HEK293 (cell line): ENCODE results near the gene METTL25B.

ENCODE experiments used
- KLF8 ChIP-seq: fragments of 450-650 bp; formaldehyde crosslinking; IDR thresholded peaks from 2 replicates; pipeline ENCODE4 v1.5.1; 2016; ENCODE audit warnings: missing biosample characterization, missing genetic modification characterization
- OSR2 ChIP-seq: fragments of 450-650 bp; formaldehyde crosslinking; IDR thresholded peaks from 2 replicates; pipeline ENCODE4 v1.5.1; 2016; ENCODE audit warnings: missing biosample characterization, missing genetic modification characterization
- REPIN1 ChIP-seq: fragments of 450-650 bp; formaldehyde crosslinking; IDR thresholded peaks from 2 replicates; pipeline ENCODE4 v1.5.1; 2017; ENCODE audit warnings: missing biosample characterization, missing genetic modification characterization, low read depth
- ZBTB20 ChIP-seq: fragments of 450-650 bp; formaldehyde crosslinking; IDR thresholded peaks from 2 replicates; pipeline ENCODE4 v1.5.1; 2016; ENCODE audit warnings: missing biosample characterization, missing genetic modification characterization
- ZNF146 ChIP-seq: fragments of 450-650 bp; formaldehyde crosslinking; IDR thresholded peaks from 2 replicates; pipeline ENCODE4 v1.5.1; 2016; ENCODE audit warnings: missing biosample characterization, missing genetic modification characterization
- ZNF157 ChIP-seq: fragments of 450-650 bp; formaldehyde crosslinking; IDR thresholded peaks from 2 replicates; pipeline ENCODE4 v1.5.1; 2016; ENCODE audit warnings: missing biosample characterization, missing genetic modification characterization
- ZNF174 ChIP-seq: fragments of 450-650 bp; formaldehyde crosslinking; IDR thresholded peaks from 2 replicates; pipeline ENCODE4 v1.5.0; 2017; ENCODE audit warnings: missing biosample characterization, mild to moderate bottlenecking, missing genetic modification characterization
- ZNF175 ChIP-seq: fragments of 450-650 bp; formaldehyde crosslinking; IDR thresholded peaks from 2 replicates; pipeline ENCODE4 v1.5.1; 2016; ENCODE audit warnings: missing biosample characterization, missing genetic modification characterization
- ZNF211 ChIP-seq: fragments of 450-650 bp; formaldehyde crosslinking; IDR thresholded peaks from 2 replicates; pipeline ENCODE4 v1.5.1; 2016; ENCODE audit warnings: low read depth, missing biosample characterization, missing genetic modification characterization
- ZNF214 ChIP-seq: fragments of 450-650 bp; formaldehyde crosslinking; IDR thresholded peaks from 2 replicates; pipeline ENCODE4 v1.5.1; 2017; ENCODE audit warnings: missing biosample characterization, mild to moderate bottlenecking, missing genetic modification characterization, borderline replicate concordance
- ZNF416 ChIP-seq: fragments of 450-650 bp; formaldehyde crosslinking; IDR thresholded peaks from 2 replicates; pipeline ENCODE4 v1.5.1; 2016; ENCODE audit warnings: missing biosample characterization, missing genetic modification characterization
- ZNF501 ChIP-seq: fragments of 450-650 bp; formaldehyde crosslinking; IDR thresholded peaks from 2 replicates; pipeline ENCODE4 v1.5.1; 2016; ENCODE audit warnings: missing biosample characterization, missing genetic modification characterization
- ZNF549 ChIP-seq: fragments of 450-650 bp; IDR thresholded peaks from 2 replicates; pipeline ENCODE4 v1.5.1; 2018; ENCODE audit warnings: missing biosample characterization, missing genetic modification characterization, mild to moderate bottlenecking, inconsistent platforms, moderate library complexity
- ZNF555 ChIP-seq: fragments of 450-650 bp; formaldehyde crosslinking; conservative IDR thresholded peaks from 2 replicates; pipeline ENCODE4 v1.5.1; 2017; ENCODE audit warnings: missing biosample characterization, mild to moderate bottlenecking, missing genetic modification characterization, inconsistent platforms
- ZNF558 ChIP-seq: fragments of 450-650 bp; formaldehyde crosslinking; IDR thresholded peaks from 2 replicates; pipeline ENCODE4 v1.5.1; 2016; ENCODE audit warnings: missing biosample characterization, missing genetic modification characterization
- ZNF561 ChIP-seq: fragments of 450-650 bp; IDR thresholded peaks from 2 replicates; pipeline ENCODE4 v1.5.1; 2018; ENCODE audit warnings: missing biosample characterization, missing genetic modification characterization, borderline replicate concordance
- ZNF585B ChIP-seq: fragments of 450-650 bp; formaldehyde crosslinking; IDR thresholded peaks from 2 replicates; pipeline ENCODE4 v1.5.1; 2016; ENCODE audit warnings: missing biosample characterization, missing genetic modification characterization
- ZNF600 ChIP-seq: fragments of 450-650 bp; formaldehyde crosslinking; IDR thresholded peaks from 2 replicates; pipeline ENCODE4 v1.5.1; 2016; ENCODE audit warnings: missing biosample characterization, missing genetic modification characterization
- ZNF747 ChIP-seq: fragments of 450-650 bp; formaldehyde crosslinking; IDR thresholded peaks from 2 replicates; pipeline ENCODE4 v1.5.1; 2016; ENCODE audit warnings: missing biosample characterization, missing genetic modification characterization
- ZXDB ChIP-seq: fragments of 450-650 bp; formaldehyde crosslinking; IDR thresholded peaks from 2 replicates; pipeline ENCODE4 v1.5.1; 2016; ENCODE audit warnings: missing biosample characterization, missing genetic modification characterization
- TF ChIP-seq, protein P1 (sequence below): fragments of 450-650 bp; formaldehyde crosslinking; IDR thresholded peaks from 2 replicates; pipeline ENCODE4 v1.5.1; 2016; ENCODE audit warnings: missing biosample characterization, missing genetic modification characterization
- TF ChIP-seq, protein P2 (sequence below): fragments of 450-650 bp; formaldehyde crosslinking; IDR thresholded peaks from 2 replicates; pipeline ENCODE4 v1.5.1; 2016; ENCODE audit warnings: missing biosample characterization, missing genetic modification characterization
- TF ChIP-seq, protein P3 (sequence below): fragments of 450-650 bp; formaldehyde crosslinking; IDR thresholded peaks from 2 replicates; pipeline ENCODE4 v1.5.1; 2017; ENCODE audit warnings: missing biosample characterization, missing genetic modification characterization
- TF ChIP-seq, protein P4 (sequence below): fragments of 450-650 bp; formaldehyde crosslinking; IDR thresholded peaks from 2 replicates; pipeline ENCODE4 v1.5.1; 2016; ENCODE audit warnings: missing biosample characterization, missing genetic modification characterization
- TF ChIP-seq, protein P5 (sequence below): fragments of 450-650 bp; formaldehyde crosslinking; IDR thresholded peaks from 2 replicates; pipeline ENCODE4 v1.5.1; 2016; ENCODE audit warnings: missing biosample characterization, missing genetic modification characterization
- TF ChIP-seq, protein P6 (sequence below): fragments of 450-650 bp; formaldehyde crosslinking; IDR thresholded peaks from 2 replicates; pipeline ENCODE4 v1.5.1; 2016; ENCODE audit warnings: missing biosample characterization, missing genetic modification characterization

METTL25B gene

DNA sequence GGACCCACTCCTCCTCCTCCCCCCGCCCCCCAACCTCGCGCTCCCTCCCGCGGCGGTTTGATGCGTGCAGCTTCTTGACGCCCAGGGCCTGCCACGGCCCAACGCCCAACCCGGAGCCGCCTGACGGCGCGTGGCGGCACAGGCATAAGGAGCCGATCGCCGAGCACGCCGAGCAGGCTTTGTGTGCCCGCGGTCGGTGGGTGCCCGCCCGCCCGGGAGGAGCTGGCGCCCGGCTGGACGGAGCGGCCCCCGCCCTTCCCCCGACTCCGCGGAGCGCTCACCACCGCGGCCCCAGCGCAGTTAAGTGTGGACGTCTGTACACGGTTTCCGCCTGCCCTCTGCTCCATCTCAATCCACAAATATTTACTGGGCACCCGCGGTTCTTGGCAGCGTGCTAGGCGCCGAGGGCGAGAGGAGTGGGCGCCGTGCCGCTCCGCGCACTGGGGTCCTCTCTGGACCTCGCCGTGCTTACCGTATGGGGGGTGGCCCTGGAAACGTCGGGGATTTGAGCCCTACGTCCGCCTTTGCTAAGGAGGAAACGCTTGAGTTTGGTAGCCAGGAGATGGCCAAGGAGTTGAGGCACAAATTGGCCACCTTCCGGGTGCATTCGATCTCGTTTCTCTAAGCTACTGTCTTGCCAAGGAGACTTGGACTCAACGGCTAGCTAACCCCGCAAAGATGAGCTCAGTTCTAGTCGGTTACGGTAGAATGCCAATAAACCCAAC, 23.6 kb downstream of the METTL25B start (continued):
- TF ChIP-seq, protein P1, sequence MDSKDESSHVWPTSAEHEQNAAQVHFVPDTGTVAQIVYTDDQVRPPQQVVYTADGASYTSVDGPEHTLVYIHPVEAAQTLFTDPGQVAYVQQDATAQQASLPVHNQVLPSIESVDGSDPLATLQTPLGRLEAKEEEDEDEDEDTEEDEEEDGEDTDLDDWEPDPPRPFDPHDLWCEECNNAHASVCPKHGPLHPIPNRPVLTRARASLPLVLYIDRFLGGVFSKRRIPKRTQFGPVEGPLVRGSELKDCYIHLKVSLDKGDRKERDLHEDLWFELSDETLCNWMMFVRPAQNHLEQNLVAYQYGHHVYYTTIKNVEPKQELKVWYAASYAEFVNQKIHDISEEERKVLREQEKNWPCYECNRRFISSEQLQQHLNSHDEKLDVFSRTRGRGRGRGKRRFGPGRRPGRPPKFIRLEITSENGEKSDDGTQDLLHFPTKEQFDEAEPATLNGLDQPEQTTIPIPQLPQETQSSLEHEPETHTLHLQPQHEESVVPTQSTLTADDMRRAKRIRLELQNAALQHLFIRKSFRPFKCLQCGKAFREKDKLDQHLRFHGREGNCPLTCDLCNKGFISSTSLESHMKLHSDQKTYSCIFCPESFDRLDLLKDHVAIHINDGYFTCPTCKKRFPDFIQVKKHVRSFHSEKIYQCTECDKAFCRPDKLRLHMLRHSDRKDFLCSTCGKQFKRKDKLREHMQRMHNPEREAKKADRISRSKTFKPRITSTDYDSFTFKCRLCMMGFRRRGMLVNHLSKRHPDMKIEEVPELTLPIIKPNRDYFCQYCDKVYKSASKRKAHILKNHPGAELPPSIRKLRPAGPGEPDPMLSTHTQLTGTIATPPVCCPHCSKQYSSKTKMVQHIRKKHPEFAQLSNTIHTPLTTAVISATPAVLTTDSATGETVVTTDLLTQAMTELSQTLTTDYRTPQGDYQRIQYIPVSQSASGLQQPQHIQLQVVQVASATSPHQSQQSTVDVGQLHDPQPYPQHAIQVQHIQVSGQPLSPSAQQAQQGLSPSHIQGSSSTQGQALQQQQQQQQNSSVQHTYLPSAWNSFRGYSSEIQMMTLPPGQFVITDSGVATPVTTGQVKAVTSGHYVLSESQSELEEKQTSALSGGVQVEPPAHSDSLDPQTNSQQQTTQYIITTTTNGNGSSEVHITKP (tag by site-specific recombination), result no peak
- no peak for TF ChIP-seq ZNF174 (tag by site-specific recombination)
- no peak for TF ChIP-seq ZNF747 (tag by site-specific recombination)
- no peak for TF ChIP-seq ZNF558
- TF ChIP-seq, protein P2, sequence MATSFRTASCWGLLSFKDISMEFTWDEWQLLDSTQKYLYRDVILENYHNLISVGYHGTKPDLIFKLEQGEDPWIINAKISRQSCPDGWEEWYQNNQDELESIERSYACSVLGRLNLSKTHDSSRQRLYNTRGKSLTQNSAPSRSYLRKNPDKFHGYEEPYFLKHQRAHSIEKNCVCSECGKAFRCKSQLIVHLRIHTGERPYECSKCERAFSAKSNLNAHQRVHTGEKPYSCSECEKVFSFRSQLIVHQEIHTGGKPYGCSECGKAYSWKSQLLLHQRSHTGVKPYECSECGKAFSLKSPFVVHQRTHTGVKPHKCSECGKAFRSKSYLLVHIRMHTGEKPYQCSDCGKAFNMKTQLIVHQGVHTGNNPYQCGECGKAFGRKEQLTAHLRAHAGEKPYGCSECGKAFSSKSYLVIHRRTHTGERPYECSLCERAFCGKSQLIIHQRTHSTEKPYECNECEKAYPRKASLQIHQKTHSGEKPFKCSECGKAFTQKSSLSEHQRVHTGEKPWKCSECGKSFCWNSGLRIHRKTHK (tag by site-specific recombination), result no peak
- TF ChIP-seq ZNF585B (tag by site-specific recombination), result no peak
- TF ChIP-seq ZNF549 (tag by site-specific recombination), result no peak
- TF ChIP-seq, protein P3, sequence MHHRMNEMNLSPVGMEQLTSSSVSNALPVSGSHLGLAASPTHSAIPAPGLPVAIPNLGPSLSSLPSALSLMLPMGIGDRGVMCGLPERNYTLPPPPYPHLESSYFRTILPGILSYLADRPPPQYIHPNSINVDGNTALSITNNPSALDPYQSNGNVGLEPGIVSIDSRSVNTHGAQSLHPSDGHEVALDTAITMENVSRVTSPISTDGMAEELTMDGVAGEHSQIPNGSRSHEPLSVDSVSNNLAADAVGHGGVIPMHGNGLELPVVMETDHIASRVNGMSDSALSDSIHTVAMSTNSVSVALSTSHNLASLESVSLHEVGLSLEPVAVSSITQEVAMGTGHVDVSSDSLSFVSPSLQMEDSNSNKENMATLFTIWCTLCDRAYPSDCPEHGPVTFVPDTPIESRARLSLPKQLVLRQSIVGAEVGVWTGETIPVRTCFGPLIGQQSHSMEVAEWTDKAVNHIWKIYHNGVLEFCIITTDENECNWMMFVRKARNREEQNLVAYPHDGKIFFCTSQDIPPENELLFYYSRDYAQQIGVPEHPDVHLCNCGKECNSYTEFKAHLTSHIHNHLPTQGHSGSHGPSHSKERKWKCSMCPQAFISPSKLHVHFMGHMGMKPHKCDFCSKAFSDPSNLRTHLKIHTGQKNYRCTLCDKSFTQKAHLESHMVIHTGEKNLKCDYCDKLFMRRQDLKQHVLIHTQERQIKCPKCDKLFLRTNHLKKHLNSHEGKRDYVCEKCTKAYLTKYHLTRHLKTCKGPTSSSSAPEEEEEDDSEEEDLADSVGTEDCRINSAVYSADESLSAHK, result peak; percentile 31; the same call in 1 of the 2 replicates
- TF ChIP-seq ZNF501 (tag by site-specific recombination), result peak; percentile 41; the same call in 1 of the 2 replicates
- no peak for TF ChIP-seq OSR2 (tag by site-specific recombination)
- TF ChIP-seq ZNF416 (tag by site-specific recombination), result no peak
- TF ChIP-seq ZNF561, result peak; percentile 92; the same call in 1 of the 2 replicates
- no peak for TF ChIP-seq ZNF146 (tag by site-specific recombination)
- peak; percentile 78 for TF ChIP-seq ZNF600 (tag by site-specific recombination)
- TF ChIP-seq ZNF555 (tag by site-specific recombination), result no peak
- TF ChIP-seq, protein P4, sequence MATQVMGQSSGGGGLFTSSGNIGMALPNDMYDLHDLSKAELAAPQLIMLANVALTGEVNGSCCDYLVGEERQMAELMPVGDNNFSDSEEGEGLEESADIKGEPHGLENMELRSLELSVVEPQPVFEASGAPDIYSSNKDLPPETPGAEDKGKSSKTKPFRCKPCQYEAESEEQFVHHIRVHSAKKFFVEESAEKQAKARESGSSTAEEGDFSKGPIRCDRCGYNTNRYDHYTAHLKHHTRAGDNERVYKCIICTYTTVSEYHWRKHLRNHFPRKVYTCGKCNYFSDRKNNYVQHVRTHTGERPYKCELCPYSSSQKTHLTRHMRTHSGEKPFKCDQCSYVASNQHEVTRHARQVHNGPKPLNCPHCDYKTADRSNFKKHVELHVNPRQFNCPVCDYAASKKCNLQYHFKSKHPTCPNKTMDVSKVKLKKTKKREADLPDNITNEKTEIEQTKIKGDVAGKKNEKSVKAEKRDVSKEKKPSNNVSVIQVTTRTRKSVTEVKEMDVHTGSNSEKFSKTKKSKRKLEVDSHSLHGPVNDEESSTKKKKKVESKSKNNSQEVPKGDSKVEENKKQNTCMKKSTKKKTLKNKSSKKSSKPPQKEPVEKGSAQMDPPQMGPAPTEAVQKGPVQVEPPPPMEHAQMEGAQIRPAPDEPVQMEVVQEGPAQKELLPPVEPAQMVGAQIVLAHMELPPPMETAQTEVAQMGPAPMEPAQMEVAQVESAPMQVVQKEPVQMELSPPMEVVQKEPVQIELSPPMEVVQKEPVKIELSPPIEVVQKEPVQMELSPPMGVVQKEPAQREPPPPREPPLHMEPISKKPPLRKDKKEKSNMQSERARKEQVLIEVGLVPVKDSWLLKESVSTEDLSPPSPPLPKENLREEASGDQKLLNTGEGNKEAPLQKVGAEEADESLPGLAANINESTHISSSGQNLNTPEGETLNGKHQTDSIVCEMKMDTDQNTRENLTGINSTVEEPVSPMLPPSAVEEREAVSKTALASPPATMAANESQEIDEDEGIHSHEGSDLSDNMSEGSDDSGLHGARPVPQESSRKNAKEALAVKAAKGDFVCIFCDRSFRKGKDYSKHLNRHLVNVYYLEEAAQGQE (tag by site-specific recombination), result 0 out of 2 replicates have a peak, but pooled peaks have one; percentile 30
- TF ChIP-seq, protein P5, sequence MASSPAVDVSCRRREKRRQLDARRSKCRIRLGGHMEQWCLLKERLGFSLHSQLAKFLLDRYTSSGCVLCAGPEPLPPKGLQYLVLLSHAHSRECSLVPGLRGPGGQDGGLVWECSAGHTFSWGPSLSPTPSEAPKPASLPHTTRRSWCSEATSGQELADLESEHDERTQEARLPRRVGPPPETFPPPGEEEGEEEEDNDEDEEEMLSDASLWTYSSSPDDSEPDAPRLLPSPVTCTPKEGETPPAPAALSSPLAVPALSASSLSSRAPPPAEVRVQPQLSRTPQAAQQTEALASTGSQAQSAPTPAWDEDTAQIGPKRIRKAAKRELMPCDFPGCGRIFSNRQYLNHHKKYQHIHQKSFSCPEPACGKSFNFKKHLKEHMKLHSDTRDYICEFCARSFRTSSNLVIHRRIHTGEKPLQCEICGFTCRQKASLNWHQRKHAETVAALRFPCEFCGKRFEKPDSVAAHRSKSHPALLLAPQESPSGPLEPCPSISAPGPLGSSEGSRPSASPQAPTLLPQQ (tag by site-specific recombination), result peak; percentile 51
- TF ChIP-seq ZNF211 (tag by site-specific recombination), result no peak
- no peak for TF ChIP-seq ZNF214
- TF ChIP-seq, protein P6, sequence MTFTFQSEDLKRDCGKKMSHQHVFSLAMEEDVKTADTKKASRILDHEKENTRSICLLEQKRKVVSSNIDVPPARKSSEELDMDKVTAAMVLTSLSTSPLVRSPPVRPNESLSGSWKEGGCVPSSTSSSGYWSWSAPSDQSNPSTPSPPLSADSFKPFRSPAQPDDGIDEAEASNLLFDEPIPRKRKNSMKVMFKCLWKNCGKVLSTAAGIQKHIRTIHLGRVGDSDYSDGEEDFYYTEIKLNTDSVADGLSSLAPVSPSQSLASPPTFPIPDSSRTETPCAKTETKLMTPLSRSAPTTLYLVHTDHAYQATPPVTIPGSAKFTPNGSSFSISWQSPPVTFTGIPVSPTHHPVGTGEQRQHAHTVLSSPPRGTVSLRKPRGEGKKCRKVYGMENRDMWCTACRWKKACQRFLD, result no peak
- TF ChIP-seq ZBTB20 (tag by site-specific recombination), result peak; percentile 82
- TF ChIP-seq KLF8 (tag by site-specific recombination), result peak; percentile 98
- peak; percentile 62; the same call in 1 of the 2 replicates for TF ChIP-seq ZXDB (tag by site-specific recombination)
- TF ChIP-seq ZNF175 (tag by site-specific recombination), result no peak
- TF ChIP-seq REPIN1, result no peak
- TF ChIP-seq ZNF157 (tag by site-specific recombination), result no peak
